H9 (cell line): ENCODE results near the gene AP2A1. TPM values are rescaled to one million over a fixed set of nuclear protein-coding genes. Genes with fewer than 3 reads are reported as not detected.

ENCODE experiments used
- DNase-seq: peaks from one replicate; pipeline ENCODE4 v3.0.0-alpha.2; 2017
- H2AFZ ChIP-seq: one replicate; pipeline ENCODE4 v1.6.1; 2013; ENCODE audit warnings: mild to moderate bottlenecking, low read length, control low read depth, moderate library complexity
- H2AK5ac ChIP-seq: 2 replicates; pipeline ENCODE4 v1.6.1; 2013; ENCODE audit warnings: low read length, control low read depth, mixed read lengths; ENCODE audit not compliant: insufficient read length
- H2BK120ac ChIP-seq: one replicate; pipeline ENCODE4 v1.6.1; 2013; ENCODE audit warnings: low read depth, mild to moderate bottlenecking, low read length, control low read depth, inconsistent platforms; ENCODE audit not compliant: poor library complexity, severe bottlenecking
- H2BK12ac ChIP-seq: 2 replicates; pipeline ENCODE4 v1.6.1; 2013; ENCODE audit warnings: low read length, control low read depth, mixed read lengths, low read depth; ENCODE audit not compliant: insufficient read length
- H2BK15ac ChIP-seq: 2 replicates; pipeline ENCODE4 v1.6.1; 2013; ENCODE audit warnings: low read depth, low read length, control low read depth
- H2BK20ac ChIP-seq: one replicate; pipeline ENCODE4 v1.6.1; 2013; ENCODE audit warnings: low read depth, mild to moderate bottlenecking, low read length, control low read depth, inconsistent platforms; ENCODE audit not compliant: poor library complexity, severe bottlenecking
- H2BK5ac ChIP-seq: 2 replicates; pipeline ENCODE4 v1.6.1; 2013; ENCODE audit warnings: low read length, control low read depth, mixed read lengths; ENCODE audit not compliant: insufficient read length
- H3K14ac ChIP-seq: 2 replicates; pipeline ENCODE4 v1.6.1; 2013; ENCODE audit warnings: low read length, control low read depth; ENCODE audit not compliant: insufficient read depth
- H3K18ac ChIP-seq: 2 replicates; pipeline ENCODE4 v1.6.1; 2013; ENCODE audit warnings: low read depth, mild to moderate bottlenecking, mixed read lengths, low read length, control low read depth; ENCODE audit not compliant: insufficient read length
- H3K23ac ChIP-seq: 2 replicates; pipeline ENCODE4 v1.6.1; 2013; ENCODE audit warnings: low read length, control low read depth, mixed read lengths, low read depth; ENCODE audit not compliant: insufficient read length
- H3K23me2 ChIP-seq: 2 replicates; pipeline ENCODE4 v1.6.1; 2013; ENCODE audit warnings: low read depth, mild to moderate bottlenecking, mixed read lengths, low read length, control low read depth; ENCODE audit not compliant: insufficient read length, poor library complexity, severe bottlenecking
- H3K27ac ChIP-seq: 2 replicates; pipeline ENCODE4 v1.5.1; 2013; ENCODE audit warnings: low read length, control low read depth, mixed read lengths, low read depth; ENCODE audit not compliant: insufficient read length
- H3K27me3 ChIP-seq: 2 replicates; pipeline ENCODE4 v1.6.1; 2013; ENCODE audit warnings: low read length, control low read depth, inconsistent platforms; ENCODE audit not compliant: insufficient read depth
- H3K4ac ChIP-seq: 2 replicates; pipeline ENCODE4 v1.6.1; 2013; ENCODE audit warnings: low read depth, mild to moderate bottlenecking, control low read depth, inconsistent platforms, low read length, moderate library complexity
- H3K4me1 ChIP-seq: 2 replicates; pipeline ENCODE4 v1.6.1; 2013; ENCODE audit warnings: low read length, control low read depth, inconsistent platforms; ENCODE audit not compliant: insufficient read depth
- H3K4me2 ChIP-seq: 2 replicates; pipeline ENCODE4 v1.6.1; 2013; ENCODE audit warnings: low read length, control low read depth, mixed read lengths; ENCODE audit not compliant: insufficient read length, insufficient read depth
- H3K56ac ChIP-seq: 2 replicates; pipeline ENCODE4 v1.6.1; 2013; ENCODE audit warnings: low read depth, mild to moderate bottlenecking, mixed read lengths, low read length, control low read depth; ENCODE audit not compliant: insufficient read length
- H3K79me1 ChIP-seq: 2 replicates; pipeline ENCODE4 v1.6.1; 2013; ENCODE audit warnings: low read depth, mild to moderate bottlenecking, moderate library complexity, low read length, control low read depth, inconsistent platforms; ENCODE audit not compliant: insufficient read depth, poor library complexity, severe bottlenecking
- H3K79me2 ChIP-seq: 2 replicates; pipeline ENCODE4 v1.6.1; 2013; ENCODE audit warnings: low read length, control low read depth, inconsistent platforms; ENCODE audit not compliant: insufficient read depth
- H3K9ac ChIP-seq: 2 replicates; pipeline ENCODE4 v1.6.1; 2013; ENCODE audit warnings: low read length, control low read depth, mixed read lengths; ENCODE audit not compliant: insufficient read length; ENCODE audit errors: extremely low read depth
- H3K9me3 ChIP-seq: one replicate; pipeline ENCODE4 v1.6.1; 2013; ENCODE audit warnings: low read depth, low read length, inconsistent platforms; ENCODE audit not compliant: control insufficient read depth
- H3T11ph ChIP-seq: one replicate; pipeline ENCODE4 v1.6.1; 2013; ENCODE audit warnings: mild to moderate bottlenecking, low read length, control low read depth, inconsistent platforms
- H4K20me1 ChIP-seq: one replicate; pipeline ENCODE4 v1.6.1; 2013; ENCODE audit not compliant: control insufficient read depth, insufficient read length, insufficient read depth
- H4K5ac ChIP-seq: 2 replicates; pipeline ENCODE4 v1.6.1; 2013; ENCODE audit warnings: low read depth, mild to moderate bottlenecking, mixed read lengths, low read length, control low read depth; ENCODE audit not compliant: insufficient read length
- H4K8ac ChIP-seq: replicated peaks from 2 replicates; pipeline ENCODE4 v1.6.1; 2013; ENCODE audit warnings: low read length, control low read depth, mixed read lengths, low read depth; ENCODE audit not compliant: insufficient read length
- H4K91ac ChIP-seq: 2 replicates; pipeline ENCODE4 v1.6.1; 2013; ENCODE audit warnings: low read depth, mild to moderate bottlenecking, moderate library complexity, mixed read lengths, low read length, control low read depth; ENCODE audit not compliant: insufficient read length
- H3K27ac Mint-ChIP-seq, 3 experiments: 2 replicates in 2 of 3; 3 replicates in 1 of 3; pipeline ENCODE4 v1.8.0; 2020 to 2021; ENCODE audit warnings: mixed read lengths in 3 of 3, mild to moderate bottlenecking in 1 of 3, moderate library complexity in 1 of 3
- H3K27me3 Mint-ChIP-seq: 2 replicates; pipeline ENCODE4 v1.8.0; 2021; ENCODE audit warnings: low read depth, mild to moderate bottlenecking, moderate library complexity, mixed read lengths
- H3K36me3 Mint-ChIP-seq, 3 experiments: 2 replicates in 2 of 3; 3 replicates in 1 of 3; pipeline ENCODE4 v1.8.0; 2020 to 2021; ENCODE audit warnings: low read depth in 3 of 3, mixed read lengths in 3 of 3; ENCODE audit not compliant: insufficient read depth in 1 of 3
- H3K4me1 Mint-ChIP-seq, 2 experiments: 2 replicates each; pipeline ENCODE4 v1.8.0; 2020; ENCODE audit warnings: mixed read lengths in 2 of 2
- H3K4me3 Mint-ChIP-seq, 2 experiments: 2 replicates in 1 of 2; 3 replicates in 1 of 2; pipeline ENCODE4 v1.8.0; 2020 to 2021; ENCODE audit warnings: mild to moderate bottlenecking in 2 of 2, mixed read lengths in 2 of 2, moderate library complexity in 1 of 2
- H3K9me3 Mint-ChIP-seq, 2 experiments: 2 replicates in 1 of 2; 3 replicates in 1 of 2; pipeline ENCODE4 v1.8.0; 2020; ENCODE audit warnings: mild to moderate bottlenecking in 2 of 2, mixed read lengths in 2 of 2, moderate library complexity in 1 of 2
- CTCF ChIP-seq: fragments of 200-600 bp; sonication (generic); conservative IDR thresholded peaks from 3 replicates; pipeline ENCODE4 v1.8.0; 2021; ENCODE audit warnings: antibody characterized with exemption, mild to moderate bottlenecking
- WGBS: extraction: QIAGEN DNeasy Blood & Tissue Kit; methylation state at CpG from one replicate; pipeline ENCODE4 v1.1.7; 2013; ENCODE audit warnings: missing lambda C conversion rate, low lambda C conversion rate, mixed read lengths; ENCODE audit not compliant: insufficient read length; ENCODE audit errors: extremely low coverage; 5-methylcytosine and 5-hydroxymethylcytosine counted together
- total RNA-seq: library from RNA; stranded (reverse); gene quantifications from 2 replicates; pipeline ENCODE4 v1.2.1, GENCODE V29; 2021

Gene AP2A1
- total RNA-seq, 1 experiment from 2014 or later, result 108 TPM

GRCh38 chr19:49718511-49718910 lies 48.3 kb upstream of the AP2A1 start:
- WGBS, result no CpG with 5 or more reads among the region's 8 CpGs
- Histone ChIP-seq H3K79me2 (no peaks in the 10 kb centered on the region), H2BK5ac (no peak overlapping the region), H3K27ac (no peak overlapping the region), H2BK15ac (no peak overlapping the region), H3K9ac (no peak overlapping the region), H3K18ac (no peak overlapping the region), H2BK120ac (no peak overlapping the region), H2AFZ (no peak overlapping the region), H2AK5ac (no peak overlapping the region), H3K56ac (no peak overlapping the region), H3T11ph (no peak overlapping the region), H4K20me1 (no peaks in the 10 kb centered on the region), H2BK20ac (no peak overlapping the region), H3K9me3 (no peaks in the 10 kb centered on the region), H4K91ac (no peak overlapping the region), H3K23me2 (no peaks in the 10 kb centered on the region), H3K14ac (no peak overlapping the region), H4K8ac (no peak overlapping the region), H2BK12ac (no peak overlapping the region), H3K4me1 (no peaks in the 10 kb centered on the region), H3K23ac (no peak overlapping the region), H3K4me2 (no peak overlapping the region), H4K5ac (no peak overlapping the region), H3K79me1 (no peaks in the 10 kb centered on the region), H3K27me3 (no peaks in the 10 kb centered on the region), H3K4ac (no peak overlapping the region)
- peaks cover 2% of the 10 kb centered on the region; the same call in 1 of the 2 replicates for H3K27me3 Mint-ChIP-seq
- H3K36me3 Mint-ChIP-seq, result peaks cover 6 to 12% (median 8%) of the 10 kb centered on the region in 3 experiments; a peak in 6 of 7 replicates
- no peak overlapping the region for H3K27ac Mint-ChIP-seq
- peaks cover 3% of the 10 kb centered on the region in 2 experiments; a peak in 2 of 5 replicates for H3K9me3 Mint-ChIP-seq
- peaks cover 6 to 9% of the 10 kb centered on the region in 2 experiments for H3K4me1 Mint-ChIP-seq
- no peak for DNase-seq
- H3K4me3 Mint-ChIP-seq, result no peak overlapping the region; a peak in 2 of 5 replicates
- no peak for TF ChIP-seq CTCF
